ENCODE measurements around the gene CNIH4. TPM values are rescaled to one million over a fixed set of nuclear protein-coding genes. Genes with fewer than 3 reads are reported as not detected.

Gene CNIH4
- total RNA-seq, 1 experiment from 2014 or later: 53.8 TPM

GRCh38 chr1:224333939-224334786, 22.5 kb upstream of the CNIH4 start:
- no peak for ATAC-seq
- Histone ChIP-seq H3K4me1 (ENCODE audit: control insufficient read depth, insufficient read depth, low read length) (peaks cover 7% of the 10 kb centered on the region), H3K9me3 (ENCODE audit: control insufficient read depth, insufficient read depth, low read depth, low read length) (no peaks in the 10 kb centered on the region), H3K27ac (ENCODE audit: low read length) (no peak overlapping the region), H3K36me3 (ENCODE audit: control insufficient read depth, insufficient read depth, low read length) (peaks cover 3% of the 10 kb centered on the region; the same call in 1 of the 2 replicates), H3K27me3 (ENCODE audit: control insufficient read depth, insufficient read depth, low read length) (no peaks in the 10 kb centered on the region), H3K4me3 (ENCODE audit: low read depth in 2 of 2, low read length in 2 of 2) (no peak overlapping the region)
- intact Hi-C loops (cut with micrococcal nuclease; ENCODE audit: unreplicated experiment) (loop anchor here (1.0 to 10.0 kb wide), 3 partner anchors 149 to 629 kb away; partner anchors contain the start of gene DEGS1), in situ Hi-C loops (cut with HindIII; ENCODE audit: low pct_unique_long_range_greater_than_20kb, low sequenced_read_pairs) (no loop called here)
- no peak for TF ChIP-seq CTCF (IDR thresholded peaks at IDR 0.05)
- no peak for TF ChIP-seq POLR2AphosphoS5 (IDR thresholded peaks at IDR 0.05; ENCODE audit: low read depth, low read length)
- no peak for TF ChIP-seq SIN3A (IDR thresholded peaks at IDR 0.05; ENCODE audit: borderline replicate concordance, insufficient read depth, low read depth, low read length)
- TF ChIP-seq TCF7L2 (IDR thresholded peaks at IDR 0.05; ENCODE audit: low read depth, low read length): no peak
- TF ChIP-seq REST (IDR thresholded peaks at IDR 0.05; ENCODE audit: insufficient read depth in 1 of 2, low read depth in 2 of 2, low read length in 1 of 2): no peak
- no peak for DNase-seq (ENCODE audit: low read depth, low spot score)
- BruUV-seq (replicated peaks): no TSS peak
- ChIA-PET POLR2A (no interaction called here), CTCF (interaction anchor here (1.1 to 1.3 kb wide), 2 partner anchors 218 to 283 kb away, joined by 5 read pairs; no protein-coding TSS in a partner anchor)

- DNase-seq (ENCODE audit: low read depth, low spot score) (no peak), ATAC-seq (no peak)
- ChIA-PET POLR2A (no interaction called here), CTCF (no interaction called here)
- Histone ChIP-seq H3K27ac (ENCODE audit: low read length) (no peak overlapping the region), H3K4me3 (ENCODE audit: low read depth in 2 of 2, low read length in 2 of 2) (no peak overlapping the region), H3K9me3 (ENCODE audit: control insufficient read depth, insufficient read depth, low read depth, low read length) (peaks cover 5% of the 10 kb centered on the region; the same call in 1 of the 2 replicates), H3K36me3 (ENCODE audit: control insufficient read depth, insufficient read depth, low read length) (no peaks in the 10 kb centered on the region), H3K27me3 (ENCODE audit: control insufficient read depth, insufficient read depth, low read length) (no peaks in the 10 kb centered on the region), H3K4me1 (ENCODE audit: control insufficient read depth, insufficient read depth, low read length) (no peaks in the 10 kb centered on the region)
- intact Hi-C loops (cut with micrococcal nuclease; ENCODE audit: unreplicated experiment) (loop anchor here (10.0 kb wide), 2 partner anchors 153 to 633 kb away; partner anchors contain the start of gene DEGS1), in situ Hi-C loops (cut with HindIII; ENCODE audit: low pct_unique_long_range_greater_than_20kb, low sequenced_read_pairs) (no loop called here)
- no peak for TF ChIP-seq CTCF (IDR thresholded peaks at IDR 0.05)
- TF ChIP-seq TCF7L2 (IDR thresholded peaks at IDR 0.05; ENCODE audit: low read depth, low read length): no peak
- no peak for TF ChIP-seq POLR2AphosphoS5 (IDR thresholded peaks at IDR 0.05; ENCODE audit: low read depth, low read length)
- TF ChIP-seq SIN3A (IDR thresholded peaks at IDR 0.05; ENCODE audit: borderline replicate concordance, insufficient read depth, low read depth, low read length): no peak
- no peak for TF ChIP-seq REST (IDR thresholded peaks at IDR 0.05; ENCODE audit: insufficient read depth in 1 of 2, low read depth in 2 of 2, low read length in 1 of 2)
- BruUV-seq (replicated peaks): no TSS peak
These were observed 18.4 kb upstream of the CNIH4 start for GRCh38 chr1:224338150-224338838.
